ENCODE results near the gene RAB4B. TPM values are rescaled to one million over a fixed set of nuclear protein-coding genes. Genes with fewer than 3 reads are reported as not detected.
A peak's percentile ranks its signal among the peaks of the same experiment; 100 is the strongest.
"Not testable (repeated sequence)": the region's sequence is repeated elsewhere in the genome, so short reads cannot be mapped to it uniquely, and the experiment has no call there.

Gene RAB4B
- total and polyA plus RNA-seq, 12 donors = 11.0 to 62.5 (median 14.5) TPM

GRCh38 chr19:40810649-40811408 lies 32.8 kb downstream of the RAB4B start:
- intact Hi-C loops (cut with DNase I) = loop anchor here in 1 of 10 donors (5.0 kb wide), 1 partner anchor 321 kb away; no protein-coding TSS in a partner anchor
- Histone ChIP-seq H3K4me3 (peak overlapping the region; percentile 10 to 64 (median 54)), H3K27ac (peak overlapping the region in 9 of 10 donors; percentile 68 to 91 (median 79)), H3K4me1 (peaks cover 12 to 72% (median 55%) of the 10 kb centered on the region in 9 donors), H3K36me3 (peaks cover 0 to 33% (median 11%) of the 10 kb centered on the region in 9 donors)
- ATAC-seq (peak; percentile 86 to 93 (median 91)), DNase-seq (peak; percentile 76 to 81)
- not testable (repeated sequence) for H3K9me3 ChIP-seq, H3K27me3 ChIP-seq
- peak in 4 of 9 donors; percentile 6 to 22 (median 17) for TF ChIP-seq CTCF (IDR thresholded peaks at IDR 0.05)
- 1 to 4% methylated on average over 52 to 64 of the region's 65 CpGs for WGBS, 2 donors

GRCh38 chr19:40811478-40812341 lies 33.7 kb downstream of the RAB4B start:
- H3K27me3 ChIP-seq = no peaks in the 10 kb centered on the region
- TF ChIP-seq CTCF (IDR thresholded peaks at IDR 0.05) = no peak
- intact Hi-C loops (cut with DNase I) = loop anchor here in 1 of 10 donors (5.0 kb wide), 1 partner anchor 321 kb away; no protein-coding TSS in a partner anchor
- DNase-seq (no peak), ATAC-seq (no peak)
- no peaks in the 10 kb centered on the region for H3K9me3 ChIP-seq
- 36 to 40% methylated on average over 35 of the region's 35 CpGs for WGBS, 2 donors
- peaks cover 10 to 63% (median 46%) of the 10 kb centered on the region in 9 donors for H3K4me1 ChIP-seq
- H3K36me3 ChIP-seq = peaks cover 0 to 33% (median 11%) of the 10 kb centered on the region in 9 donors
- peak overlapping the region; percentile 10 to 64 (median 54) for H3K4me3 ChIP-seq
- H3K27ac ChIP-seq = peak overlapping the region in 9 of 10 donors; percentile 68 to 91 (median 79)

GRCh38 chr19:40812571-40812970 lies 34.5 kb downstream of the RAB4B start:
- H3K4me3 ChIP-seq, H3K27me3 ChIP-seq, H3K27ac ChIP-seq, ATAC-seq, H3K9me3 ChIP-seq, DNase-seq: not testable (repeated sequence)
- peaks cover 0 to 25% (median 8%) of the 10 kb centered on the region in 9 donors for H3K36me3 ChIP-seq
- intact Hi-C loops (cut with DNase I) = loop anchor here in 1 of 10 donors (5.0 kb wide), 1 partner anchor 320 kb away; no protein-coding TSS in a partner anchor
- 91 to 95% methylated on average over 7 of the region's 7 CpGs for WGBS, 2 donors
- H3K4me1 ChIP-seq = peaks cover 4 to 55% (median 37%) of the 10 kb centered on the region in 9 donors

- no peak for DNase-seq
- intact Hi-C loops (cut with DNase I) = loop anchor here in 1 of 10 donors (5.0 kb wide), 1 partner anchor 319 kb away; no protein-coding TSS in a partner anchor
- 9 to 19% methylated on average over 4 of the region's 4 CpGs for WGBS, 2 donors
- no peaks in the 10 kb centered on the region for H3K27me3 ChIP-seq
- H3K9me3 ChIP-seq = no peaks in the 10 kb centered on the region
- no peak overlapping the region for H3K4me3 ChIP-seq
- H3K36me3 ChIP-seq = peaks cover 0 to 19% (median 6%) of the 10 kb centered on the region in 9 donors
- H3K27ac ChIP-seq = no peak overlapping the region
- peaks cover 2 to 48% (median 33%) of the 10 kb centered on the region in 9 donors for H3K4me1 ChIP-seq
- ATAC-seq = no peak
- no peak for TF ChIP-seq CTCF (IDR thresholded peaks at IDR 0.05)
Measured at GRCh38 chr19:40813182-40813581, 35.1 kb downstream of the RAB4B start.

Data from heart right ventricle (tissue), 16 donors.